Umbilical cord (tissue), 2 donors: ENCODE results near the gene NCK2. TPM values are rescaled to one million over a fixed set of nuclear protein-coding genes. Genes with fewer than 3 reads are reported as not detected.

Experiments
- DNase-seq: peaks from one replicate; pipeline ENCODE4 v3.0.0-alpha.2; 2015; ENCODE audit warnings: low spot score
- total RNA-seq: library from RNA; depleted of rRNA; stranded (reverse); fragments of >200 nt; gene quantifications from one replicate; pipeline ENCODE4 v1.2.3, GENCODE V29; 2014; ENCODE audit warnings: low replicate concordance; ENCODE audit not compliant: insufficient read depth

Gene NCK2
- total RNA-seq, 1 donor from 2014 or later: 42.4 TPM

DNA sequence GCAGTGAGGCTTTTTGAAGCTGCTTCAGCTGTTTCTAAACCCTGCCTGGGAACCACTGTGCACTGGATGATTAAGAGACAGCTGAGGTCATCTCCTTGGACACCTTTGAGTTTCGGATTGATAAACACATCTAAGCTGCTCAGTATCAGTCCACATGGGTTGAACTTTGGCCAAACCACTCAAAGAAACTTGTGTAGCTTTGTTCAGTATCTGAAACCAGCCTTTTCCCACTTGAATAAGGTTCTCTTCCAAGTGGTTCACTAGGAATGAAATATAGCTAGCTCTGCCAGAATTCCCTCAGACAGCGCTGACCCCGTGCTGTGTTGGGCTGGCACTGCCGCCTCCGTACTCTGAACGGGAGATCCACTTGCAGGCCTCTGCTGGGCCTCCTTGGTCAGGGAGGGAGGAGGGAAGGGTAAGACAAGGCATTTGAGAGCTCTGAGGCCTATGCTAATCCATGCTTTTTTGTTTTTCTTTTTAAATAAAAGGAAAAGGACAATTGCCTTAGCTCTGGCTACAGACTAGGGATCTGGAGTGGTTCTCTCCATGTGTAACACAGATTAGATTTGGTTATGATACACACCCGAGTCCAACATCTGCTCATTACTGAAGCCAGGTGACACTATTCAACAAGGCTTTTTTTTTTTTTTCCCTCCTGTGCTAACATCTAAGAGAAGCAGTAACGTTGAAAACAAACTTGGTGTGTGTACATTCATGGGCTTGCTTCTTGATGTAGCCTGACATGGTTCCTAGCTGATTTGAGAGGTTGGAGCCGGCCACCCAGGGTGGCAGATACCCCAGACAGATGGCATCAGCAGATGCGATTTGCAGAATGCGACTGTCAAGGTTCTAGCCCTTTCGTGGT is 67.7 kb downstream of the NCK2 start:
- peak; percentile 75 for DNase-seq

DNA sequence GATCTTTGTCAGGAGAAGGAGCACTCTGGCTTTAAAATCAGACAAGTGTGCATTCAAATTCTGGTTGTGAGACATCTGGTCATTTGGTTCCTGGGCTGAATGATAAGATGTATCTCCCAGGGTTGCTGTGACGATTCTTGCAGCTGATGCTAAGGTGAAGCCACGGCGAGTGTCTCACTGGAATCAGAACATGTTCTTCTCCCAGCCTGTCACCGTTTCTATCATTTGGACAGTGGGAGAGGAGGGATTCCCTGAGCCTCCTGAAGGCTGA is 68.3 kb downstream of the NCK2 start:
- no peak for DNase-seq

DNA sequence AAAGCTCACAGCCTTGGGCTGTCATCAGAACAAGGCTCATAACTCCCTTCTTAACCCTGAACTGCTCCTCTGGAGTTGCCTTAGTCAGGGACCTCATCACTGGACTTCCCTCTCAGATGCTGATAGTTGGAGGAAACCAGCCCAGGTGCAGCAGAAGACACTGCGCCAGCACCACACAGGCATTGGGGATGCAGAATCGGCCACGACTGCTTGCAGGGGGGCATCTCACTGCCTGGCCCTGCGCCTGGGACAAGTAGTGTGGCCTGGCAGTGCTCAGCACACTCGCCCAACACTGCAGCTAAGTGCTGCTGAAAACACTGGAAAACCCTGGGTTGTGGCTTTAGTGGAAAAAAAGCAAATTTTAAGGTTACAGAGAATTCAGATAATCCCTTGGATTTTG is 68.7 kb downstream of the NCK2 start:
- DNase-seq: no peak

DNA sequence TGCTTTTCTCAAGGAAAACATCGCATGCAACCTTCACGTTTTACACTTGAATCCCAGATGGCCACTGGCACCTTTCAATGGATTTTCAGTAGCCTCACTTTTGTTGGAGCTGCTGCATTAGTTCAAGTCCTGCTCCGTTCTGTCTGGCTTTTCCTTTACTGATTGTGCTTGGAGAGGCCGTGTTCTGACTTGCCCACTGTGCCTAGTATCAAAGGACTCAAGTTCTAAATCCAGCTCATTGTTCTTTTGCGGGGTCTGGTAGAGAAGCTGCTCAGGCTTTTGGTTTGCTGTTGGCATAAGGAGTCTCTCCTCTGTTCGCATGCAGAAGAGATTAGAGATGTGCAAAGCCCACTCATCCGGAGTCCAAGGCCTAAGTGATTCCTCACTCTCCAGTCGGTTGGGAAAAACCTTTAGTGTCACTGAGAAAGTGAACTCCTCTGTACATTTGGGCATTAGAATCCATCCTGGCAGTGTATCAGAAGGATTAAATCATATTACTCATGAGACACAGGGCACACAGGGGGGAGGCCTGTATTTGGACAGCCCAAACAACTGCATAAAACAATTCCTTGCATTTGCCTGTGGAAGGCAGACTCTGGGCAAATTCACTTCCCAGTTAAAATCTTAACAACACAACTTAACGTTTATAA is 69.7 kb downstream of the NCK2 start:
- peak; percentile 31 for DNase-seq

DNA sequence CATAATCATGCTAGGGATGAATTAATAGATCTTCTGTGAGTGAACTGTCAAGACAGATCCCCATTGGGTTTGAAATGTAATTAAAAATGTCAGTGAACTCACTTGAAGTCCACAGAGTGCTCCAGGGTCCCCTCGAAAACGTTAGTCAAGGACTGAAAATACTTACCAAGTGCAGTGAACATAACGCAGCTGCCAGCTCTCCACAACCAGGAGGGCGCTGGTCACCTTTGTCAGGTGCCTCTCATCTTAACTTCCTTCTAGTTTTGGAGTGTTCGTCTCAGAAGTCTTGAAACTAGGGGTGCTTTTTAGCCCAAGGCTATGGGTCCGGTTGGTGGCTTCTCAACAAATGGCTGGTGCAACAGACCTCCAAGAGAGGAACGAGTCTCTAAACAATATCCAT is 70.7 kb downstream of the NCK2 start:
- DNase-seq: no peak

DNA sequence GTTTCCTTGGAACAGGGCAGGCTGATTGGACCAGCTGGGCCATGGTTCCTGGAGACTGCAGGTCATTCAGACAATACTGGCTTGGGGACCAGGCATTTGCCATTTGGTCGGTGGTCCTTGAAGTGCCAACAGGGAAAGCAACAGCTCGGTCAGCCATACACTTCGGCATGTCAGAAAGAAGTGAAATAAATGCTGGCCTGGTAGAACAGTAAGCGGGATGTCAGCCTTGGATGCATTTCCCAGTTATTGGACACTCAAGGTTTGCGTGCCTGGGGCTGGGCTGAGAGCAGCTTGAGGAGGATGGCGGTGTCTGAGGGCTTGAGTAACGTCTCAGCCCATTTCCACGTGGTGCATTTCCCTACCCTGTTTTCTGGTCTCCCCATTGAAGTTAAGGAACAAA is 75.4 kb downstream of the NCK2 start:
- DNase-seq: no peak

DNA sequence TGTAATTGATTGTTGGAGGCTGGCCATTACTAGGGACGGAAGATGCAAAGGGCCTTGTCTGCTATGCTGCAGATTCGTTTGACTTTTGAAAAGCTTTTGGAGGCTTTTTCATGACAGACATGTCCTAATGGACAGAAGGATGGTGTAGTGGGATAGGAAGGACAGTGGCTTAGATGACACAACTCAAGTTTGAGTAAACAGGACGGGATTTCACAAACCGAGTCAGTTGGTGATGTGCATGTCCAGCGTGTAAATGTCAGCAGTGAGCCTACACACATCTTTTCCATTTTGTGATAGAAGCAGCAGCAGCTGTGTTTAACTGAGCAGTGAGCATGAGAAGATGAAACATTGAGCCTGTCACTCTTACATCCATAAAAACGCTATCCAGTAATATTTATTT is 76.0 kb downstream of the NCK2 start:
- DNase-seq: no peak

DNA sequence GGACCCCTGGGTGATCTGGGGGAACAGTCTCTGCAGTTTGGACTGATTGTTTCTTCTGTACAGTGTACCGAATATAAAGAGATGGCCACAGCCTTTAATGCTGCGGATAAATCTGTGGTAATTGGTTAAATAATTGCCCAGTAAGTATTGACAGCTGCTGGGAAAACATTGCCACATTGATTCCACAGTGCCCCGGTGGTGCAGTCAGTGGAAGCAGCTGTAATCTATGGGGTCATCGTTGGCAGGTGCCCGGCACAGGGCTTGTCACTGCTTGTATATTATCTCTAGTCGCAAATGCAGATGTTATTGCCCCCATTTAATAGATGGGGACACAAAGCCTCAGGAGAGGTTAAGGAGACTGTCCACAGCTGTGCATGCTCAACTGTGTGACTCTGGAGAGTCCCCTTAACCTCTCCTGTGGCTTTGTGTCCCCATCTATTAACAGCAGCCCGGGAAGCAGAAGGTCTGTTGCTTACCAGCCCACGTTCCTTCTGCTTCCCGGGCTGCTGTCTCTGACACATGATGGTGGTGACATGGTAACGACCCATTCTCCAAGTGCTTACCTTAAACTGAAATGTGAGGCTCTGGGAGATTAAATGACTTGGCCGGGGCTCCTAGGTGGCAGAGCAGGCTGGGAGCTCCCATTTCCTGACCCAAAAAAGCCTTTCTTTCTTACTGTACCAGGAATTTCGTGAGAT is 76.9 kb downstream of the NCK2 start:
- DNase-seq: no peak

DNA sequence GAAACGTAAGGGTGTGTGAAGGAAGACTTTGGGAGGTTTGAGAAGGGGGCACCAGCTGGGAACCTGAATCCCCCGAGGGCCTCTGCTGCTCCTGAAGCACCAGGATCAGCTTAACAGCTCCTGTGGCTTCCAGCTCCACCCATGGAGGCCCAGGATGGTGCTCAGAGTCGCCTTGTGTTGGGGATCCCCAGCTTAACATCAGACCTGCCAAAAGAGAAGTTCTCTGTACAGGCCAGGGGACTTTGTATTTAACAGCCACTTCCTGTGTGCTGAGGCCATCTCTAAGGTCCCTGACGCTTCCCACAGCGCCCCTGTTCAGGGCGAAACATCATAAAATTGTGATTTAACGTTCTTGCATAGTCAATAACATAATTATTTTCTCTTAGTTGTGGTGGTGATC is 77.5 kb downstream of the NCK2 start:
- DNase-seq: no peak

DNA sequence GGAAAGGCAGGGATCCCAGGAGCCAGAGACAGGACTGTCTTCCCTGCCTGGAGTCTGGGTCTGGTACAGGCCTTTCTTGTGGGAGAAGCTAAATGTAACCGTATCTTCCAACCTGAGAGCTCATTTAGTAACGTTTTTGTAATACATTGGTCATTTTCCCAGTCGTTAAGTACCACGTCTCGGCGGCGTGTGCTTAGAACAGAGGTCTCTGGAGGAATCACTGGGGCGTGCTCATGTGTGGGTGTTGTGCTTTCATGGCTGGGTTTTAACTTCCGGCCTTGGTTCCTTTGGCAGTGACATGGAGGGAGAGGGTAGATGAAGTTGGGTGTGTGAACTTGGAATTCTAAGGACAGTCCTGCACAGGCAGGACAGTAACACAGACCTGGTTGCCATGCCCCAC is 79.7 kb downstream of the NCK2 start:
- DNase-seq: no peak

DNA sequence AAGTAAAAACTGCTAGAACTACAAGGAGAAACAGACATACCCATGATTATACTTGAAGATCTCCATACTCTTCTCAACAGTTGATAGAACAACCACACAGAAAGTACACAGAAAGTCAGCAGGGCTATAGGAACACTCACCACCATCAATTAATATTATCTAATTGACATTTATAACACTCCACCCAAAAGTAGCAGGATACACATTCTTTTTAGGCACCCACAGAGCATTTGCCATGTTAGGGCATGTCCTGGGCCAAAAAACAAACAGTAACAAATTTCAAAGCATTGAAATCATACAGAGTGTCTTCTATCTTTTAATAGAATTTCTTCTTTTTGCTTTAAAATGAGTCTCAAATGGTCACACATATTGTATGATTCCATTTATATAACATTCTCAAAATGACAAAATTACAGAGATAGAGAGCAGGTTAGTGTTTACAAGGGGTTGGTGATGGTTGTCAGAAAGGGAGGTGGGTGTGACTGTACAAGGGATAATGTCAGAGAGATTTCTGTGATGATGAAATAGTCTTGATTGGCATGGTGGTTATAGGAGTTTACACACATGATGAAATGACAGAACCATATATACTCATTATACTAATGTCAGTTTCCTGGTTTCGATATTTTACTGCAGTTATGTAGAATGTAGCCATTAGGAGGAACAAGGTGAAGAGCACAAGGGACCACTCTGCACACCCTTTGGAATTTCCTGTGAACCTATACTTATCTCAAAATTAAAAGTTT is 82.8 kb downstream of the NCK2 start:
- no peak for DNase-seq

DNA sequence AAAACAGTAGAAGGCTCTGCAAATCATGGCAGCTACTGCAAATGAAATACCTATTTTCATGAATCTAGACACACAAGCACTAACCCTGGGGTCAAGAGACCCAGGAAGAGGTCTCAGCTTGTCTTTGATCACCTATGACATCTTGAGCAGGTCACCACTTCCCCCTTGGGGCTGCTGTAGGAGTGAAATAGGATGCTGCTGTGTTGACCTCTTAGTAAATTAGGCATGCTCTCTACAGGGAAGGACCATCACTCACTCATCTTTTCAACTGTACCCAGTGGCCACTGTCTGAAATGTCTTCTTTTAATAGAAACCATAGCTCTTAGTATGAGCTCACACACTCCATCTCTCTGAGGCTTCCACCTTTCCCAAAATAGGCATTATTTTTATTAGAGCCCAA is 83.8 kb downstream of the NCK2 start:
- DNase-seq: no peak

DNA sequence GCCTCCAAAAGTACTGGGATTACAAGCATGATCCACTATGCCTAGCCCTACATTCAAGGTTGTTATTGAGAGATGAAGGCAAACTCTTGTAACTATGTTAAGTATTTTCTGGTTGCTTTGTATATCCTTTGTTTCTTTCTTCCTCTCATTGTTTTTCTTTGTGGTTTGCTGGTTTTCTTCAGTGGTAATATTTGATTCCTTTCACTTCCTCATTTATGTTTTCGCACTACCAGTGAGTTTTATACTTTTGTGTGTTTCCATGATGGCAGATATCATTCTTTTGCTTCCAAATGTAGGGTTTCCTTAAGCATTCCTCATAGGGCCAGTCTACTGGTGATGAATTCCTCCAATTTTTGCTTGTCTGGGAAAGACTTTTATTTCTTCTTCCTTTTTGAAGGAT is 90.2 kb downstream of the NCK2 start:
- DNase-seq: no peak

DNA sequence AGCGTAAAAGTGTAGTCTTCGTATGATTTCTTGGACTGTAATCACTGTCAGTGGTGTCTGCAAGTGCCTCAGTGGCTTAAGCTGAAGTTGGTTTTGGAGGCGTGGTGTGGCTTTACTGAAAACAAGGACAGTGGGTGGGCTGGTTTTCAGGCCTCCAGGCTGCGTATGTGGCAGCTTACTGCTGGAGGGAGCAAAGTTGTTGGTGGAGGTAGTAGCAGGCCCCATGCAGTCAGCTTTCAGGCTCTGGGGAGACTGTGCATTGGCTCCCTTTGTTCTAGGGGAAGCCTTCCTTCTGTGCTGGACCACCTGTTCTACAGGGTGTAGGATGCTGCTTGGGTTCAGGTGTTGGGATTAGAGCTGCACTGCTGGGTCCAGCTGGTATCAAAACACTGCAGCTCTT is 91.6 kb downstream of the NCK2 start:
- DNase-seq: no peak

DNA sequence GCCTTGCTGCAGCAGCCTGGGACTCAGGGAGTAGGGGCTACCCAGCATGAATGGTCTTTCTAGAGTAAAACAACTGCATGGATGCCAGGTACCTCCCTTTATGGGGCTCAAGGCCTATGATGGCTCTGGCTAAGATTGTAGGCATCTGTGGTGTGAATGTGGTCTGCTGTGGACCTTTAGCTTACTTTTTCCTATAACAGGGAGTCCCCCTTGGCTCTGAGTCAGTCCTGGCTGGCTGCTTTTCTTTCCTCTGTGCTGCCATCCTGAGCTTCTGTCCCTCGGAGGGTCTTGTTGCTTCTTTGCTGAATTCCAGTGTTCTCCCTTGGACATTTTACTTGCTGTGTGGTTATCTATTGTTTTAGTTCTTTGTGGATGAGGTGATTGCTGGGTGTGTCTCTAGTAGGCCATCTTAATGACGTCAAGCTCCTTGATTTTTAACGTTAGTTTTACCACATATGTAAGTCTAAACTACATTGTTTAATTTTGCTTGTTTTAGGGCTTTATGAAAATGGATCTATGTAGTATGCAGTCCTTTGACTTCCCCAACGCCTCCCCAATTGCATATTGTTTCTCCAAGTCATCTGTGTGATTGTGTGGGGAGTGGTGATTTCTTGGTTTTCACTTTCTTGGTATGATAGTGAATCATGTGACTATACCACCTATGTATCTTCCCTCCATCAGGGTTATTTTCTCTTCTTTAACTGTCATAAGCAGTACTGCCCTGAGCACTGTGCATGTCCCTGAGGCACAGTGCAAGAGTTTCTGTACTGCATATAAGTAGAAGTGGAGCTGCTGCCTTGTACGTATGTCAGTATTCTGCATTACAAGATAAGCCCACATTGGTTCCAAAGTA is 92.4 kb downstream of the NCK2 start:
- DNase-seq: no peak

DNA sequence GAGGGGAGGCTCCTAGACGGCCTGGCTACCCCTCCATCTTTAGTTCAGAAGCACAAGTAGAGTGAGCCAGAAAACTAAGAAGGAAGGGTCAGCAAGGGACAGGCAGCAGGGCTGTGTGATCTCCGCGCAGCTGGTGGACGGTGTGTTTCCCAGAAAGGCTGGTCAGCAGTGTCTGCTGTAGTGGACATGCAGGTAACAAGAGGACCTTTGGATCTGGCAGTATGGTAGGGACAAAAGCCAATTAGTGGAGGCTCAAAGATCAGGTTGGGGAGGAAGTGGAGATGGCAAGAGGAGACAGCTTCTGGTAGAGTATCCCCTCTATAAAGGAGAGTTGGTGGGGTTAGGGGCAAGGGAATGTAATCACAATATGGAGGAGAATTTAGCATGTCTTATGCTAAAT is 95.1 kb downstream of the NCK2 start:
- DNase-seq: no peak

DNA sequence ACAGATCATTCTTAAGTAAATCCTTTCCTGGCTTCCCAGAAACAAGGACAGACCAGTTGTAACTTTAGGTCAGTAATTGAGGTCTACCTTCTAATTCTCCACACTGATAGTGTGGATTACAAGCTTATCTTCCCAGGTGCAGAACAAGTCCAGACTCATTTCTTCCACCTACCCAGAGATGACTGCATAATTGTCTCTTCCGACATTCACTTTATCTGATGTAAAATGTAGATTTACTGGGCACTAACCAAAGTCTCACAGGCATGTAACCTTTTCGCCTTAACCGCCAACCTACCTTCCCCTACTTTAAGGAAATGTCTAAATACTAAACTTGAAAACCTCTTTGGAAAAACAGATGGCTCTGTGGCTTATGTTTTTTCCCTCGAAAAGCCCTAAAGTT is 96.2 kb downstream of the NCK2 start:
- peak; percentile 7 for DNase-seq

DNA sequence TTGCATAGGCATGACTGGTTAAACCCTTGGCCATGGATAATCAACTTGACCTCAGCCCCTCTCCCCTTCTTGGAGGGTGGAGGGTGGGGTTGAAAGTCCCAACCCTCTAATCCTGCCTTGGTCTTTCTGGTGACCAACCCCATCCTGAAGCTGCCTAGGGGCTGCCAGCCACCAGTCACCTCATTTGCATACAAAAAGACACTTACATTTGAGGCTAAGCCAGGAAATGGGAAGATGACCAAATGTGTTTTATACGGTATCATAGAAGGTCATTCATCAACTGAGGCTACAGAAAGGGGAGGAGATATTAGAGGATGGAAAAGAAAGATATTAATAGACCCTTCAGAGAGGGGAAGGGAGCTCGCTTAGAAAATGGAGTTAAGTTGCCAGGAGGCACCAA is 96.8 kb downstream of the NCK2 start:
- no peak for DNase-seq

DNA sequence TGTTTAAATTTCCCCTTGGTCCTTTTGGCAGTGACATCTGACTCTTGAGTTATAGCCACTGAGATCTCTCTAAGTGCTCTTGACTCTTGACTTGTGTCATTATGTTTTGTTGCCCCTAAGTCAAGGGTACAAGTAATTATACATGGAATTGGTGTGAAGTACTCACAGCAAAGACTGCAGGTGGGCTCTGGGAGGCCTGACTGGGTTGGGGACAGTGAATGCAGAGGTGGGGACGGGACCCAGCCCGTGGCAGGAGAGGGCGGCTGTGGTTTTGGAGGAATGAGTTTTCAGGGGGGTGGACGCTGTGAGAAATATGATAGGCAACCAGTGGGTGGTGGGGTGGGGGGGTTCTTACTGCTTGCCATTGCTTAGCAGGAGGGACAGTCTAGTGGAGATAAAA is 97.8 kb downstream of the NCK2 start:
- no peak for DNase-seq

DNA sequence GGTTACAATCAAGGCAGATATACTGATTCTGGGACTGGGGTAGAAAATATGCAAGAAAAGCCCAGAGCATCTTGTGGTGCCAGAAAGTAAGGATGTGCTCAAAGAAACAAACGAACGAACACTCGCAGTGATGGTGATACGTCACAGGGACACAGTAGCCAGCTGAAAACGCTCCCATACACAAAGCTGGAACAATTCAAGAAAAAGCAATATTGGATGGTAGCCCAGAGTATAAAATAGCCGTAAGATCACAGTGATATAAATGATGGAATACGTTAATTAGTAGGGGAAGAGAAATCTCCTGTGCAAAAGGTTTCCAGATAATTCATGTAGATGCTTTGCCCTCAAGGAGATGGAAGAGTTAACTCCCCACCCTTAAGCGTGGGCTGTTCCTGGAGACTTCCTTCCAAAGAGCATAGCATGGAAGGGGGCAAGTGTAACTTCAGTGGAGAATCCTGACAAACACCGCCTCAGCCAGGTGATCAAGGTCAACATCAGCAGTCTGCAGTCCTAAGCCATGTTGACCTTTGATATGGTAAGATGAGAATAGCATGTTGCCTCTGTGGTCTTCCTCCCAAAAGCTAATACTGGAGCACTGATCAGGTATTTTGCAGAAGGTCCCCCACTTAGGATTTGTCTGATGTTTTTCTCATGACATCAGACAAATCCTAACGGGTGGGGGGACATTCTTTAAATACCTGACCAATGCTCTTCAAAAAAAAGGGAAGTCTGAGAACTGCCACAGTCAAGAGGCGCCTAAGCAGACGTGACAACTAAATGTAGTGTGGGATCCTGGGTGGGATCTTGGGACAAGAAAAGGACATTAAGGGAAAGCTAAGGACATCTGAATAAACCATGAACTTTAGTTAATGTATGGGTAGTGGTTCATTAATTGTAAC is 99.0 kb downstream of the NCK2 start:
- DNase-seq: no peak
